Adrenal gland (tissue), 12 donors: ENCODE measurements around the gene PLIN1. TPM values are rescaled to one million over a fixed set of nuclear protein-coding genes. Genes with fewer than 3 reads are reported as not detected.

Source experiments
- DNase-seq, 7 donors: peaks; one replicate each; pipeline ENCODE4 v3.0.0-alpha.2; 2019 to 2020
- H3K27ac ChIP-seq, 5 donors: fragments of 200-600 bp; sonication (generic) in 4 of 5; 1 replicate in 3 of 5; 2 replicates in 2 of 5; pipeline versions ENCODE4 v1.5.1 to v1.8.0; 2016 to 2020; ENCODE audit warnings: mild to moderate bottlenecking in 1 of 5
- H3K27me3 ChIP-seq: fragments of 200-600 bp; 2 replicates; pipeline ENCODE4 v1.8.0; 2021
- H3K36me3 ChIP-seq, 2 donors: fragments of 200-600 bp; replicated peaks in 1 of 2; 1 replicate in 1 of 2; 2 replicates in 1 of 2; pipeline versions ENCODE4 v1.5.1 to v1.8.0; 2018 to 2022
- H3K4me1 ChIP-seq, 2 donors: fragments of 200-600 bp; replicated peaks in 1 of 2; 1 replicate in 1 of 2; 2 replicates in 1 of 2; pipeline versions ENCODE4 v1.5.1 to v1.8.0; 2018 to 2021
- H3K4me3 ChIP-seq, 4 donors: fragments of 200-600 bp; sonication (generic) in 3 of 4; one replicate each; pipeline ENCODE4 v1.5.1; 2016 to 2018
- H3K9me3 ChIP-seq, 3 donors: fragments of 200-600 bp; sonication (generic) in 1 of 3; replicated peaks in 1 of 3; 1 replicate in 2 of 3; 2 replicates in 1 of 3; pipeline versions ENCODE4 v1.5.1 to v1.8.0; 2016 to 2021
- CTCF ChIP-seq, 6 experiments: fragments of 450-650 bp in 4 of 6; fragments of 200-600 bp in 2 of 6; sonication (generic) in 1 of 6; IDR thresholded peaks; 1 replicate in 5 of 6; 2 replicates in 1 of 6; pipeline versions ENCODE4 v1.5.1 to v1.8.0; 2016 to 2021; ENCODE audit warnings: antibody characterized with exemption in 6 of 6, mild to moderate bottlenecking in 2 of 6, moderate library complexity in 1 of 6
- POLR2A ChIP-seq, 2 donors: fragments of 450-650 bp; IDR thresholded peaks; one replicate each; pipeline ENCODE4 v1.6.1; 2017; ENCODE audit warnings: antibody characterized with exemption in 2 of 2, mild to moderate bottlenecking in 2 of 2, moderate library complexity in 1 of 2
- WGBS, 4 donors: extraction: QIAGEN DNeasy Blood & Tissue Kit in 2 of 4; methylation state at CpG; one replicate each; pipeline versions ENCODE4 v1.1.5 to v1.1.7; 2013 to 2017; 5-methylcytosine and 5-hydroxymethylcytosine counted together
- intact Hi-C, 2 donors: fragments of 100-400 bp; cut with DNase I; formaldehyde crosslinking; loops; one replicate each; pipeline versions ENCODE4 v1.14.1 to v1.15.0; 2022 to 2023
- polyA plus RNA-seq, 3 donors: library from polyadenylated mRNA; stranded (reverse); fragments of 200-250 nt in 2 of 3; fragments of 350-450 nt in 1 of 3; fragmentation: Illumina TruSeq in 1 of 3; extraction: RNeasy Lipid Tissue Mini Kit (QIAGEN cat#74804) in 1 of 3; gene quantifications; one replicate each; pipeline ENCODE4 v1.2.3, GENCODE V29; 2013 to 2014
- total RNA-seq, 9 donors: library from RNA; depleted of rRNA in 4 of 9; stranded (reverse); fragments of >200 nt in 4 of 9; fragments of 120-200 nt in 1 of 9; fragmentation: NEBNext Ultra II Directional in 1 of 9; extraction: Animal tissue kit (Norgen Biotek cat#: 25700) in 1 of 9; gene quantifications; one replicate each; pipeline versions ENCODE4 v1.1.0 to v1.2.4, GENCODE V29; 2013 to 2023
- donor health status: healthy with polysubstance abuse.
- donor health status: Bipolar disorder and iron deficiency.
- donor health status: DM: yes; HTN: yes; CAD: no.
- donor health status: DM: no; HTN: no; CAD: no.
- donor health status: DM: no; HTN: no; CAD: no.
- donor health status: DM: yes; HTN: yes; CAD: no.

Gene PLIN1
- total and polyA plus RNA-seq, 12 donors: 0.11 to 199 (median 6.3) TPM

GRCh38 chr15:89662893-89663626, 16.1 kb downstream of the PLIN1 start:
- 42 to 59% (median 51%) methylated on average over 9 to 11 of the region's 11 CpGs for WGBS, 4 donors
- peak in 6 of 7 donors; percentile 59 to 85 (median 77) for DNase-seq
- Histone ChIP-seq H3K4me3 (no peak overlapping the region), H3K27me3 (no peaks in the 10 kb centered on the region), H3K27ac (peak overlapping the region in 4 of 5 donors; percentile 70 to 89 (median 77)), H3K4me1 (peaks cover 17 to 23% of the 10 kb centered on the region in 2 donors), H3K36me3 (no peaks in the 10 kb centered on the region), H3K9me3 (no peaks in the 10 kb centered on the region)
- TF ChIP-seq CTCF (IDR thresholded peaks at IDR 0.05): peak in 1 of 6 experiments; percentile 19
- no peak for TF ChIP-seq POLR2A (IDR thresholded peaks at IDR 0.05)
- intact Hi-C loops: no loop called here

DNA sequence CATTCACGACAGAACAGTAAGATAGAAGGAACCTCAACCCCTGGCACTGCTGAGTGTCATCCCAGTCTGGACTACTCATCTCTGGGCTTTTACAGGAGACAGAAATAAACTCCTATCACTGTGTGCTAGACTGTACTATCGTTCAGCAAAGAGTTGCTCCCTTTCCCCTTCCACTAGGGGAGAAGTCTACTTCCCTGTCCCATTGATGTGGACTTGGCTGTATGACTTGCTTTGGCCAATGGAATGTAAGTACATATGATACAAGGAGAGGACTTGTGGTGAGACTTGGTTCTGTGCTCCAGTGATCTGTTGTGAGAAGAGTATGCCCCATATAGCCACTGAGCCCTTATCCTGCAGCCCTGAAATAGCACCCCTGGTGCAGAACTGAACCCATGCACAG, 18.6 kb downstream of the PLIN1 start:
- Histone ChIP-seq H3K4me3 (no peak overlapping the region), H3K4me1 (peaks cover 18 to 25% of the 10 kb centered on the region in 2 donors), H3K27me3 (no peaks in the 10 kb centered on the region), H3K27ac (no peak overlapping the region), H3K9me3 (no peaks in the 10 kb centered on the region), H3K36me3 (no peaks in the 10 kb centered on the region)
- WGBS, 4 donors: 75 to 92% (median 85%) methylated on average over 2 of the region's 2 CpGs
- intact Hi-C loops: no loop called here
- peak in 1 of 7 donors; percentile 24 for DNase-seq
- TF ChIP-seq POLR2A (IDR thresholded peaks at IDR 0.05) (no peak), CTCF (IDR thresholded peaks at IDR 0.05) (no peak)

- WGBS, 4 donors: 66 to 78% (median 69%) methylated on average over 2 of the region's 2 CpGs
- no peaks in the 10 kb centered on the region for H3K27me3 ChIP-seq
- no peaks in the 10 kb centered on the region for H3K36me3 ChIP-seq
- peak in 1 of 7 donors; percentile 2 for DNase-seq
- H3K9me3 ChIP-seq: no peaks in the 10 kb centered on the region
- H3K4me1 ChIP-seq: peaks cover 19% of the 10 kb centered on the region in 2 donors
- intact Hi-C loops: no loop called here
- TF ChIP-seq POLR2A (IDR thresholded peaks at IDR 0.05) (no peak), CTCF (IDR thresholded peaks at IDR 0.05) (no peak)
- H3K27ac ChIP-seq: no peak overlapping the region
- no peak overlapping the region for H3K4me3 ChIP-seq
These were observed 19.9 kb downstream of the PLIN1 start for GRCh38 chr15:89659295-89659694.

GRCh38 chr15:89657686-89658200, 21.4 kb downstream of the PLIN1 start:
- Histone ChIP-seq H3K4me1 (peaks cover 12 to 14% of the 10 kb centered on the region in 2 donors), H3K36me3 (no peaks in the 10 kb centered on the region), H3K27ac (no peak overlapping the region), H3K4me3 (no peak overlapping the region), H3K27me3 (no peaks in the 10 kb centered on the region), H3K9me3 (no peaks in the 10 kb centered on the region)
- DNase-seq: no peak
- WGBS, 4 donors: 75 to 87% (median 82%) methylated on average over 5 of the region's 5 CpGs
- intact Hi-C loops: no loop called here
- TF ChIP-seq CTCF (IDR thresholded peaks at IDR 0.05): no peak
- no peak for TF ChIP-seq POLR2A (IDR thresholded peaks at IDR 0.05)
